Measurements from ENCODE around the gene MOCOS.
A peak's percentile ranks its signal among the peaks of the same experiment; 100 is the strongest.

Gene MOCOS

GRCh38 chr18:36297417-36298125, 110.3 kb downstream of the MOCOS start, which contains the start of gene FHOD3:
Gene FHOD3 (plus strand): TSS chr18:36297713. CDS start chr18:36297836, 123 bp downstream.
- Histone ChIP-seq H3K9me3 (ENCODE audit: low read length) (no peaks in the 10 kb centered on the region), H3K9ac (ENCODE audit: low read length) (no peak within 1 kb of the TSS), H3K36me3 (ENCODE audit: insufficient read depth, low read length) (no peaks in the 10 kb centered on the region), H3K27ac (ENCODE audit: low read depth, low read length) (peak within 1 kb of the TSS; percentile 23), H3K4me1 (ENCODE audit: insufficient read depth, low read length) (no peaks in the 10 kb centered on the region), H3K4me3 (ENCODE audit: low read depth in 1 of 2, low read length in 2 of 2) (peak within 1 kb of the TSS; percentile 64 to 96), H3K27me3 (ENCODE audit: control insufficient read depth in 1 of 2, insufficient read depth in 2 of 2, low read length in 2 of 2) (peaks cover 5 to 11% of the 10 kb centered on the region in 2 donors)

DNA sequence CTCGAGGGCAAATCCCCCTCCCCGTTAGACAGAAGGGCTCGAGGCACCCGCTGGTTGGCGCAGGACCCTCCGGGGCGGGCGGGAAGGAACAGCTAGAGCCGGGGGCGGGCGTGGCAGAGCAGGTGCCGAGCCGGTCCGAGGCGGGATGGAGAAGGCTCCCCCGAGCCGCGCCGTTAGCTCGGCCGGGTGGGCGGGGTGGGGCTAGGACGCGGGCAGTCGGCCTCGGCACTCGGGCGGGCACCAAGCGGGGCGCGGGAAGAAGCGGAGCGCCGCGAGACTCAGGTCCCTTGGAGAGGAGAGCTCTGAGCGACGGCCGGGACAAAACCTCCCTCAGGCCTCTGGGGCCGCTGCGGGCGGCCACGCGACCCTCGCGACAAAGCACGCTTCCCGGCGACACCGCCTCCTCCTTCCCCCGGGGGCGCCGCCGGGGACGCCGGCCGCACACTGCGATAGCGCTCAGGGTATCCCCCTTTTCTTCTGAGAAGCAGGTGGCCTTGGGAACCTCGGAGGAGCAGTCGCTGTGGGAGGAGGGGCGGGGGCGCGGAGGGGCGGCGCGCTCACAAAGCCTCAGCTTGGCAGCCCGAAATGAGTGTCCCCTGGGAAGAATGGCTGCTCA, 110.9 kb downstream of the MOCOS start:
- H3K4me1 ChIP-seq (ENCODE audit: insufficient read depth, low read length): no peaks in the 10 kb centered on the region
- no peak overlapping the region for H3K27ac ChIP-seq (ENCODE audit: low read depth, low read length)
- no peaks in the 10 kb centered on the region for H3K9me3 ChIP-seq (ENCODE audit: low read length)
- H3K36me3 ChIP-seq (ENCODE audit: insufficient read depth, low read length): no peaks in the 10 kb centered on the region
- H3K27me3 ChIP-seq (ENCODE audit: control insufficient read depth in 1 of 2, insufficient read depth in 2 of 2, low read length in 2 of 2): peaks cover 5 to 11% of the 10 kb centered on the region in 2 donors
- no peak overlapping the region for H3K9ac ChIP-seq (ENCODE audit: low read length)
- H3K4me3 ChIP-seq (ENCODE audit: low read depth in 1 of 2, low read length in 2 of 2): peak overlapping the region; percentile 49 to 96

GRCh38 chr18:36299015-36299414, 111.7 kb downstream of the MOCOS start:
- Histone ChIP-seq H3K9ac (ENCODE audit: low read length) (no peak overlapping the region), H3K9me3 (ENCODE audit: low read length) (no peaks in the 10 kb centered on the region), H3K4me3 (ENCODE audit: low read depth in 1 of 2, low read length in 2 of 2) (no peak overlapping the region), H3K27ac (ENCODE audit: low read depth, low read length) (no peak overlapping the region), H3K36me3 (ENCODE audit: insufficient read depth, low read length) (no peaks in the 10 kb centered on the region), H3K4me1 (ENCODE audit: insufficient read depth, low read length) (no peaks in the 10 kb centered on the region), H3K27me3 (ENCODE audit: control insufficient read depth in 1 of 2, insufficient read depth in 2 of 2, low read length in 2 of 2) (peaks cover 5 to 11% of the 10 kb centered on the region in 2 donors)

DNA sequence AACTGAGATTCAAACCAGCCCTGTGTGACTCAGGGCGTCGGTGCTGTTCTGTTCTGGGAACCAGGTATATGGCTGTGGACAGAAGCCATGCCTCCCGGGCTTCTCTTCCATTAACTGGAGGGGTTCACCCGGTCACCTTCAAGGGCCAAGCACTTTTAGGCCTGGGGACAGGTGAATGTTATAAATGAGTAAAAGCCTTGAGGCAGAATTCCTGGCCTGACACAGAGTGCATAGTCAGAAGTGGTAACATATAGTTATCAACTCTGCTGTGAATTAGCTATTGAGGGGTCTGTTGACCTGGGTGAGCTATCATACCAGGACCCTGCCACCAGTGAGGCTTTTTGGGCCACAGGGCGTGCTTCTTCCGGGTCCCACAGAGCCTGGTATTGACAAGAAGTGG, 112.9 kb downstream of the MOCOS start:
- Histone ChIP-seq H3K27ac (ENCODE audit: low read depth, low read length) (no peak overlapping the region), H3K27me3 (ENCODE audit: control insufficient read depth in 1 of 2, insufficient read depth in 2 of 2, low read length in 2 of 2) (peaks cover 5 to 11% of the 10 kb centered on the region in 2 donors), H3K36me3 (ENCODE audit: insufficient read depth, low read length) (no peaks in the 10 kb centered on the region), H3K4me1 (ENCODE audit: insufficient read depth, low read length) (no peaks in the 10 kb centered on the region), H3K9ac (ENCODE audit: low read length) (no peak overlapping the region), H3K9me3 (ENCODE audit: low read length) (no peaks in the 10 kb centered on the region), H3K4me3 (ENCODE audit: low read depth in 1 of 2, low read length in 2 of 2) (no peak overlapping the region)

- H3K27me3 ChIP-seq (ENCODE audit: control insufficient read depth in 1 of 2, insufficient read depth in 2 of 2, low read length in 2 of 2): peaks cover 5 to 11% of the 10 kb centered on the region in 2 donors
- no peak overlapping the region for H3K9ac ChIP-seq (ENCODE audit: low read length)
- no peaks in the 10 kb centered on the region for H3K36me3 ChIP-seq (ENCODE audit: insufficient read depth, low read length)
- no peaks in the 10 kb centered on the region for H3K9me3 ChIP-seq (ENCODE audit: low read length)
- H3K4me3 ChIP-seq (ENCODE audit: low read depth in 1 of 2, low read length in 2 of 2): no peak overlapping the region
- no peaks in the 10 kb centered on the region for H3K4me1 ChIP-seq (ENCODE audit: insufficient read depth, low read length)
- H3K27ac ChIP-seq (ENCODE audit: low read depth, low read length): no peak overlapping the region
Observed at GRCh38 chr18:36301884-36302283, 114.6 kb downstream of the MOCOS start.

GRCh38 chr18:36302676-36303075, 115.4 kb downstream of the MOCOS start:
- H3K4me3 ChIP-seq (ENCODE audit: low read depth in 1 of 2, low read length in 2 of 2): no peak overlapping the region
- no peak overlapping the region for H3K27ac ChIP-seq (ENCODE audit: low read depth, low read length)
- H3K27me3 ChIP-seq (ENCODE audit: control insufficient read depth in 1 of 2, insufficient read depth in 2 of 2, low read length in 2 of 2): peaks cover 5 to 11% of the 10 kb centered on the region in 2 donors
- no peak overlapping the region for H3K9ac ChIP-seq (ENCODE audit: low read length)
- H3K36me3 ChIP-seq (ENCODE audit: insufficient read depth, low read length): no peaks in the 10 kb centered on the region
- no peaks in the 10 kb centered on the region for H3K9me3 ChIP-seq (ENCODE audit: low read length)
- H3K4me1 ChIP-seq (ENCODE audit: insufficient read depth, low read length): no peaks in the 10 kb centered on the region

- H3K27ac ChIP-seq (ENCODE audit: low read depth, low read length): no peak overlapping the region
Observed at GRCh38 chr18:36303211-36303844, 116.0 kb downstream of the MOCOS start.

DNA sequence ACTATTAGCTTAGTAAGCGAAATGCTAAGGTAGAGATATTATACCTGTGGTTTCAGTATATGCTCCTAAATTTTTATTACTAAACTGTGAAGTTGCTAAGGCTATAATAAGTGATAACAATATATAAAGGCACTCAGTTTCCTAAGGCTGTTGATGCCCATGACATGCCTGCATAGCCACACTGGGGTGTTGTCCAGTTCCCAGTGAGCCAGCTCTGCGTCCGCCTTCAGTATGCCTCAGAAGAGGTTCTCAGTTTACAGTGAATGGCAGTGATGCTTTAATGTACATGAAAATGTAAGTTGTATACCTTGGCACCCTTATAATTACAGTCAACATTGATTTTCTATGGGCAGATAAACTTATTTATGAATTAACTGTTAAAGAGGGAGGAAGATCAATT, 117.4 kb downstream of the MOCOS start:
- H3K9ac ChIP-seq (ENCODE audit: low read length): no peak overlapping the region
- H3K9me3 ChIP-seq (ENCODE audit: low read length): no peaks in the 10 kb centered on the region
- no peak overlapping the region for H3K4me3 ChIP-seq (ENCODE audit: low read depth in 1 of 2, low read length in 2 of 2)
- H3K27ac ChIP-seq (ENCODE audit: low read depth, low read length): no peak overlapping the region
- no peaks in the 10 kb centered on the region for H3K4me1 ChIP-seq (ENCODE audit: insufficient read depth, low read length)
- H3K36me3 ChIP-seq (ENCODE audit: insufficient read depth, low read length): no peaks in the 10 kb centered on the region
- peaks cover 0 to under 1% of the 10 kb centered on the region in 2 donors for H3K27me3 ChIP-seq (ENCODE audit: control insufficient read depth in 1 of 2, insufficient read depth in 2 of 2, low read length in 2 of 2)

More at GRCh38 chr18:36303211-36303844, 116.0 kb downstream of the MOCOS start:
- no peaks in the 10 kb centered on the region for H3K4me1 ChIP-seq (ENCODE audit: insufficient read depth, low read length)
- no peak overlapping the region for H3K9ac ChIP-seq (ENCODE audit: low read length)
- peaks cover 5 to 11% of the 10 kb centered on the region in 2 donors for H3K27me3 ChIP-seq (ENCODE audit: control insufficient read depth in 1 of 2, insufficient read depth in 2 of 2, low read length in 2 of 2)
- no peaks in the 10 kb centered on the region for H3K36me3 ChIP-seq (ENCODE audit: insufficient read depth, low read length)
- H3K9me3 ChIP-seq (ENCODE audit: low read length): no peaks in the 10 kb centered on the region
- no peak overlapping the region for H3K4me3 ChIP-seq (ENCODE audit: low read depth in 1 of 2, low read length in 2 of 2)

DNA sequence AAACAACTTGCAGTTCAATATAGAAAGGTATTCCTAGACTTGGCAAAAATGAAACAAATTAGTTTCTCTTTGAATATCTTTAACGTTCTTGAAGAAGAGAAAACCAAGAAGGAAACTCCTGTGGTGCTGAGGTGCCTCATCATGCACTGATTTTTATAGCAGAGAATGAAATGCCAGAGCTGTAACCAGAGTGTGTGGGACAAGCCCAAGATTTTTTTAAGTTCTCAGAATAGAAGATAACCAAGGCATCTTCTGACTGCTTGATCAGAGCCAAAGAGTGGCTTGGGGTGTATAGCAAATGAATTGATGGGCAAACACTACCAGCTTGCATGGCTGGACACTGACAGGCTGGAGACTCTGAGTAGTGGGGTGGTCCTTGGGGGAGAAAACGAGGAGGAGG, 118.1 kb downstream of the MOCOS start:
- no peaks in the 10 kb centered on the region for H3K27me3 ChIP-seq (ENCODE audit: control insufficient read depth in 1 of 2, insufficient read depth in 2 of 2, low read length in 2 of 2)
- no peak overlapping the region for H3K27ac ChIP-seq (ENCODE audit: low read depth, low read length)
- H3K4me1 ChIP-seq (ENCODE audit: insufficient read depth, low read length): no peaks in the 10 kb centered on the region

DNA sequence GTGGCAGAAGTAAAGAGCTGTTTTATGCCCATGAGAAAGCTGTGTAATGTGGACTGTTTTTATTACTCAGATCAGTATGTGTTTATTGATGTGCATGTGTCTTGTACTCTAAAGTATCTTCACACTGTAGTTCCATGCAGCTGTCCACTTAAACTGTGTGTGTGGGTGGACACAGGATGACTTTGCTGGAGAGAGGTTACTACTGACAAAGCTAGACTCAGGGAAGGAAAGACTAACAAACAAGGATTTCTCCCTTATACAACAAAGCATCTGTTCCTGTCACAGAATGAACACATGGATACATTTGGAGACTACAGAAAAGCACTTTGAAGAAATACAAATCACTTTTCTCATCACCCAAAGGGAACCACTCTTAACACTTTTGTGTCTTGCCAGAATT, 120.2 kb downstream of the MOCOS start:
- Histone ChIP-seq H3K36me3 (ENCODE audit: insufficient read depth, low read length) (no peaks in the 10 kb centered on the region), H3K9me3 (ENCODE audit: low read length) (no peaks in the 10 kb centered on the region), H3K4me3 (ENCODE audit: low read depth in 1 of 2, low read length in 2 of 2) (no peak overlapping the region), H3K4me1 (ENCODE audit: insufficient read depth, low read length) (no peaks in the 10 kb centered on the region), H3K27ac (ENCODE audit: low read depth, low read length) (no peak overlapping the region), H3K27me3 (ENCODE audit: control insufficient read depth in 1 of 2, insufficient read depth in 2 of 2, low read length in 2 of 2) (no peaks in the 10 kb centered on the region), H3K9ac (ENCODE audit: low read length) (no peak overlapping the region)

More for the DNA sequence above, 118.1 kb downstream of the MOCOS start:
- Histone ChIP-seq H3K36me3 (ENCODE audit: insufficient read depth, low read length) (no peaks in the 10 kb centered on the region), H3K9me3 (ENCODE audit: low read length) (no peaks in the 10 kb centered on the region), H3K9ac (ENCODE audit: low read length) (no peak overlapping the region), H3K4me3 (ENCODE audit: low read depth in 1 of 2, low read length in 2 of 2) (no peak overlapping the region)

DNA sequence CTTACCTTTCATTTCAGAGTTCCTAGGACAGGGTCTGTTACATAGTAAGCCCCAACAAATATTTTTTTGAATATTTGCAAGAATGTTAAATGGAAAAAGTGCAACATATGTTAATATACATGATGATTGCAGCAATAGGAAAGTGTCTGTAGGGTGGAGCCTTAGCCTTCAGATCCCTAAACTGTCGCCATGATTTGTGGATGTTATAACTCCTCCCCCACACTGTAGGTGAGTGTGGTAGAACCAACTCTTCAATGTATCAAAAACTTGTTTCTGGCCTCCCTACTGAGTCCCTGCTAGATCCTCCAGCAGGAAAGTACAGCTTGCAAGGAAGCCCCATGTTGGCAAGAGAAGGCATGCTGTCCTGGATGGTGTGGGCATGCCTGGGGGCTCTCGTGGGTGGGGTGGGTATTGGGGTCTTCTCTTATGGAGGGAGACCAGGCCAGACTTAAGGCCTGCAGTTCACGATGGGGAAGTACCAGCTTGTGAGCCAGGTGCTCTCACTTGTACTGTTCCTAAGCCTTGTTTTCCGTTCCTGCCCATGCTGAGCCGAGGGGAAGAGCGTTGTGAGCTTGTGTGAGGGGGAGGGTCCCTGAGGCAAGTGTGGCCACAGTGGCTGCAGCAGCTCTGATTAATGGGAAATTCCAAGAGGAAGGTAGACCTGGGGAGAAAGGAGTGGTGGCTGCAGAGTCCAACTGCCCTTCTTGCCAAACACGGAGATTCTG, 121.6 kb downstream of the MOCOS start:
- H3K4me3 ChIP-seq (ENCODE audit: low read depth in 1 of 2, low read length in 2 of 2): no peak overlapping the region
- H3K36me3 ChIP-seq (ENCODE audit: insufficient read depth, low read length): no peaks in the 10 kb centered on the region

More for the DNA sequence above, 121.6 kb downstream of the MOCOS start:
- Histone ChIP-seq H3K4me1 (ENCODE audit: insufficient read depth, low read length) (no peaks in the 10 kb centered on the region), H3K9ac (ENCODE audit: low read length) (no peak overlapping the region), H3K27ac (ENCODE audit: low read depth, low read length) (no peak overlapping the region), H3K27me3 (ENCODE audit: control insufficient read depth in 1 of 2, insufficient read depth in 2 of 2, low read length in 2 of 2) (no peaks in the 10 kb centered on the region), H3K9me3 (ENCODE audit: low read length) (no peaks in the 10 kb centered on the region)
